ENCODE results near the gene SLC29A4.

DNA sequence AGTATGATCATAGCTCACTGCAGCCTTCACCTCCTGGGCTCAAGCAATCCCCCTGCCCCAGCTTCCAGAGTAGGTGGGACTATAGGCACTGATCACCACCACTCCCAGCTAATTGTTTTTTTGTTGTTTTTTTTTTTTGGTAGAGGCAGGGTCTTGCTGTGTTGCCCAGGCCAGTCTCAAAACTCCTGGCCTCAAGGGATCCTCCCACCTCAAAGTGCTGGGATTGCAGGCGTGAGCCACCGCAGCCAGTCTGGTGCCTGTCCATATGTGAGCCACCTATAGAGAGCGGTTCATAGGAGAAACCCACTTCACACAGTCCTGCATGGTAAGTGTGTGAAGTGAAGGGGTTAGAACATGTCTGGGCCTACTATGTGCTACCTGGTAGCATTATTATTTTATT is 47.5 kb downstream of the SLC29A4 start:
- TF ChIP-seq POLR2A (IDR thresholded peaks at IDR 0.05): no peak
- TF ChIP-seq, protein P1, sequence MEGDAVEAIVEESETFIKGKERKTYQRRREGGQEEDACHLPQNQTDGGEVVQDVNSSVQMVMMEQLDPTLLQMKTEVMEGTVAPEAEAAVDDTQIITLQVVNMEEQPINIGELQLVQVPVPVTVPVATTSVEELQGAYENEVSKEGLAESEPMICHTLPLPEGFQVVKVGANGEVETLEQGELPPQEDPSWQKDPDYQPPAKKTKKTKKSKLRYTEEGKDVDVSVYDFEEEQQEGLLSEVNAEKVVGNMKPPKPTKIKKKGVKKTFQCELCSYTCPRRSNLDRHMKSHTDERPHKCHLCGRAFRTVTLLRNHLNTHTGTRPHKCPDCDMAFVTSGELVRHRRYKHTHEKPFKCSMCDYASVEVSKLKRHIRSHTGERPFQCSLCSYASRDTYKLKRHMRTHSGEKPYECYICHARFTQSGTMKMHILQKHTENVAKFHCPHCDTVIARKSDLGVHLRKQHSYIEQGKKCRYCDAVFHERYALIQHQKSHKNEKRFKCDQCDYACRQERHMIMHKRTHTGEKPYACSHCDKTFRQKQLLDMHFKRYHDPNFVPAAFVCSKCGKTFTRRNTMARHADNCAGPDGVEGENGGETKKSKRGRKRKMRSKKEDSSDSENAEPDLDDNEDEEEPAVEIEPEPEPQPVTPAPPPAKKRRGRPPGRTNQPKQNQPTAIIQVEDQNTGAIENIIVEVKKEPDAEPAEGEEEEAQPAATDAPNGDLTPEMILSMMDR (IDR thresholded peaks at IDR 0.05): no peak
- no peak for TF ChIP-seq POLR2AphosphoS5 (IDR thresholded peaks at IDR 0.05)
- TF ChIP-seq EP300 (IDR thresholded peaks at IDR 0.05): no peak

All from suprapubic skin (tissue), 4 donors.